GM12865 (cell line): ENCODE measurements around the gene NXPE3.
A peak's percentile ranks its signal among the peaks of the same experiment; 100 is the strongest.

ENCODE experiments used
- DNase-seq: peaks from one replicate; pipeline ENCODE4 v3.0.0; 2010; ENCODE audit warnings: low read depth
- H3K4me3 ChIP-seq: 2 replicates; pipeline ENCODE4 v1.5.1; 2011; ENCODE audit warnings: mild to moderate bottlenecking, low read depth, low read length, control low read depth
- TF ChIP-seq, protein P1 (sequence below): IDR thresholded peaks from 2 replicates; pipeline ENCODE4 v1.5.1; 2011; ENCODE audit warnings: low read length, control low read depth, low read depth, inconsistent platforms; ENCODE audit not compliant: insufficient read depth; ENCODE audit errors: missing control alignments

NXPE3 gene

DNA sequence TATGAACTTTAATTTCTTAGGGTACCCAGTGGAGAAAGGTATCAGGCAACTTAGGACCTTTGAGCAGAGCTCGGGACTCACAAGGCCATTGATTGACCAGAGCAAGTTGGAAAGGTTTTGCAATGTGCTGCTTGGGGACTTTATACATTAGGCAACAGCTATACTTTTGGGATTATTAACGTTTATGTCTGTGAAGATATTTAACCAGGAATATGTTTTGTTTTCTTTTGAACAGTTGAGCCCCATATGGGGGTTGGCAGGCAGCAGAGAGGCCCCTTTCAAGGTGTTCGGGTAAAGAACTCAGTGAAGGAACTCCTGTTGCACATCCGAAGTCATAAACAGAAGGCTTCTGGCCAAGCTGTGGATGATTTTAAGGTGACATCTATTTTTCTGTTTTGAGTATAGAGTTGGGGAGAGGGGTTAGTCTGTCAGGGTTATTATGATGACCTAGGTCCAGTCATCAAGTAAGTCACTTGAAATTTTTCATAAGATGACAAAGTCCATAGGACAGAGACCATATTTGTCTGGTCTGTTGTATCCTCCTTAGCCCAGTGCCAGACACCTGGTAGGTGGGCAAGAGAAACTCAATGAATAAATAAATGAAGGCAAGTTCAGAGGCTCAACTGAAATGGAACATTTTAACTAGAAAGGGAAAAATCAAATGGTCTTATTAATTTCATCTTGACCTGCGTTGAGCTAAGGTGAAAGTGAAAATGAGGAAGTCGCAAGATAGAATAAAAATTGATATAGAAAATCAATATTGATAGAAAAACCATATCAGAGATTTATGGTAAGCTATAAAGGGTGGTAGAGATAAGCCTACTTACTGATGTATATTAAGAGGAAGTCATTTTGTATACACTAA lies 73.1 kb downstream of the NXPE3 start:
- TF ChIP-seq, protein P1, sequence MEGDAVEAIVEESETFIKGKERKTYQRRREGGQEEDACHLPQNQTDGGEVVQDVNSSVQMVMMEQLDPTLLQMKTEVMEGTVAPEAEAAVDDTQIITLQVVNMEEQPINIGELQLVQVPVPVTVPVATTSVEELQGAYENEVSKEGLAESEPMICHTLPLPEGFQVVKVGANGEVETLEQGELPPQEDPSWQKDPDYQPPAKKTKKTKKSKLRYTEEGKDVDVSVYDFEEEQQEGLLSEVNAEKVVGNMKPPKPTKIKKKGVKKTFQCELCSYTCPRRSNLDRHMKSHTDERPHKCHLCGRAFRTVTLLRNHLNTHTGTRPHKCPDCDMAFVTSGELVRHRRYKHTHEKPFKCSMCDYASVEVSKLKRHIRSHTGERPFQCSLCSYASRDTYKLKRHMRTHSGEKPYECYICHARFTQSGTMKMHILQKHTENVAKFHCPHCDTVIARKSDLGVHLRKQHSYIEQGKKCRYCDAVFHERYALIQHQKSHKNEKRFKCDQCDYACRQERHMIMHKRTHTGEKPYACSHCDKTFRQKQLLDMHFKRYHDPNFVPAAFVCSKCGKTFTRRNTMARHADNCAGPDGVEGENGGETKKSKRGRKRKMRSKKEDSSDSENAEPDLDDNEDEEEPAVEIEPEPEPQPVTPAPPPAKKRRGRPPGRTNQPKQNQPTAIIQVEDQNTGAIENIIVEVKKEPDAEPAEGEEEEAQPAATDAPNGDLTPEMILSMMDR, result no peak
- DNase-seq, result no peak
- peak overlapping the region; percentile 91 for H3K4me3 ChIP-seq

DNA sequence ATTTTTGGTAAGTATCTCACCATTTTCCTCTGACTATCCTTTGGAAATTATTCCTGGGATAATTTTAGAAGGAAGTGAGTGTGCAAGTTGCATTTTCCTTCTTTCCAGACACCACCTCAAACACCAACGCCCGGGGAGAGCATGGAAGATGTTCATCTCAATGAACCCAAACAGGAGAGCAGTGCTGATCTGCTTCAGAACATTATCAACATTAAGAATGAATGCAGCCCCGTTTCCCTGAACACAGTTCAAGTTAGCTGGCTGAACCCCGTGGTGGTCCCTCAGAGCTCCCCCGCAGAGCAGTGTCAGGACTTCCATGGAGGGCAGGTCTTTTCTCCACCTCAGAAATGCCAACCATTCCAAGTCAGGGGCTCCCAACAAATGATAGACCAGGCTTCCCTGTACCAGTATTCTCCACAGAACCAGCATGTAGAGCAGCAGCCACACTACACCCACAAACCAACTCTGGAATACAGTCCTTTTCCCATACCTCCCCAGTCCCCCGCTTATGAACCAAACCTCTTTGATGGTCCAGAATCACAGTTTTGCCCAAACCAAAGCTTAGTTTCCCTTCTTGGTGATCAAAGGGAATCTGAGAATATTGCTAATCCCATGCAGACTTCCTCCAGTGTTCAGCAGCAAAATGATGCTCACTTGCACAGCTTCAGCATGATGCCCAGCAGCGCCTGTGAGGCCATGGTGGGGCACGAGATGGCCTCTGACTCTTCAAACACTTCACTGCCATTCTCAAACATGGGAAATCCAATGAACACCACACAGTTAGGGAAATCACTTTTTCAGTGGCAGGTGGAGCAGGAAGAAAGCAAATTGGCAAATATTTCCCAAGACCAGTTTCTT lies 74.2 kb downstream of the NXPE3 start:
- H3K4me3 ChIP-seq, result no peak overlapping the region
- DNase-seq, result no peak
- TF ChIP-seq, protein P1, result no peak

DNA sequence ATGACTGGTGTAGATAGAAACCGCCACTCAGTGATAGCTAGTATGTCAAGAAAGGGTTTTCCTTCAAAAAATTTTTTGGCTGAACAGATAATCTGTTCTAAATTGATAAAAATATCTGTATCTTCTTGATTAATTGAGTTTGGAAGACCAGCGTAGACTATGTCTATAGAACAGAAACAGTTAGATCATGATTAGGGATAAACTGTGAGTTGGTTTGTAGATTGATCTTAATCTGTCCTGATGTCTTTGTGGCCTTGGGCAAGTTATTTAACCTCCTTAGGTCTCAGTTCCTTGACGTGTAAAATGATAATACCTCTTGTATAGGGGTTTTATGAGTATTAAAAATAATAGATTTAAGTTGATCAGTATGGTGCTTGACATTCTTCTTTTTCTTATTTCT lies 75.0 kb downstream of the NXPE3 start:
- TF ChIP-seq, protein P1, result no peak
- no peak for DNase-seq
- H3K4me3 ChIP-seq, result no peak overlapping the region

DNA sequence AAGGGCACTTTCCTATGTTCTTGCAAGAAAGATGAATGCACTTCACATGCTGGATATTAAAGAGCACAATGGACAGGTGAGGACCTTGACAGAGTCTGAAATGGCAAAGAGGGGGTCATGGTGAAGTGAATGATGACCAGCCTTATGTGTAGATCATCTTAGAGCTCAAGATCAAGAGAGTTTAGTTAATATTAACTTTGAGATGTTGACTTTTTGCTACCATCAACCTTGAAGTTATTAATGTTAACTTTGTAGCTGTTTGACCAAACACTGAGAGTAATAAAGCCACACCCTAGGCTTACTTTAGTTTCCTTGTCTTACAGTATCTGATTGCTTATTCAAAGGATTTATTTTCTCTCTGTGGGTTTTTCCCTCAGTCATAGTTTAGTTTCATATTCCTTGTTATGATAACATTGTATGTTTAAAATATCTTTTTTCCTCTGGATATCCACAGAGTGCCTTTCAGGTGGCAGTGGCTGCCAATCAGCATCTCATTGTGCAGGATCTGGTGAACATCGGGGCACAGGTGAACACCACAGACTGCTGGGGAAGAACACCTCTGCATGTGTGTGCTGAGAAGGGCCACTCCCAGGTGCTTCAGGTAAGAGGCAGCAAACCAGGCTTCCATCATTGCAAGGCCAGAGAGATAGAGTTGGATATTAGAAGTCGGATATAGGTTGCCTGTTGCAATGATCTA lies 75.7 kb downstream of the NXPE3 start:
- TF ChIP-seq, protein P1, result no peak
- no peak overlapping the region for H3K4me3 ChIP-seq
- DNase-seq, result no peak

DNA sequence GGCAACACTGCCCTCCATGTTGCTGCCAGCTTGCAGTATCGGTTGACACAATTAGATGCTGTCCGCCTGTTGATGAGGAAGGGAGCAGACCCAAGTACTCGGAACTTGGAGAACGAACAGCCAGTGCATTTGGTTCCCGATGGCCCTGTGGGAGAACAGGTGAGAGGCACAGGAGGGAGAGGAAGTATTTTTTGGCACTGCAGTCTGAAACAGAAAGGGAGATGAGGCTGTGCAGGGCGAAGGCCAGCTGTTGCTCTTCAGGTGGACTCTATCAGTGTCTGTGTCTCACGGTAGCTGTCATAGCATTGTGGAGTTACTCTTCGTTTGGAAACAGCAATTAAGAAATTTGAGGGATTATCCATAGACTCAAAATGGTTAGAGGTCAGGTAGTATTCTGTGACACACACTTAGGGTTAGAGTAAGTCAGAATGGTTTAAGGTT lies 78.3 kb downstream of the NXPE3 start:
- DNase-seq, result no peak
- no peak overlapping the region for H3K4me3 ChIP-seq
- TF ChIP-seq, protein P1, result no peak

DNA sequence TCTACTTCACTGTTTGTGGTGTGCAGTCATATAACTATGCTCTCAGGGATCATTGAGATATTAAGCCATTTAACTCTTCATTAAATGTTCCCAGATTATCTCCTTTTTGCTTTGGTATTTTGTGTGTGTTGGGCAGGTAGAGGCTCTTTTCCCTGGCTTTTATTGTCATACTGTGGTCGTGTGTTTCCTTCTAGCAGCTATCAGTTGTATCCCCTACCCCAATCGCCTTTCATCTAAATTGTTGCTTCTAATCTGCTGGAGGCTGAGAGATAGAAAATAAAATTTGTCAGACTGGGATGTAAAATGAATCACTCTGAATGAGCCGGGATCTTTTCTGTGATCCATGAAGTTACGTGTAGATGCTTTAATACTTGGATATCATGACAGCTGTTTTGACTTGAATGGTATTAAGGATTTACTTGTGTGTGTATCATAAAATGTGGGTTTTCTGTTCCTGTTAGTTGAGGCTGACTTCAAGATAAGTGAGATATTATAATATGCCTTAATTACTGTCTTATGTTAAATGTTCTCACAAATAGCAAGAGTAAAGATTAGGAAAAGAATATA lies 79.5 kb downstream of the NXPE3 start:
- H3K4me3 ChIP-seq, result no peak overlapping the region
- TF ChIP-seq, protein P1, result no peak
- DNase-seq, result no peak
